IPS-15b (cell line): ENCODE results near the gene ASB16.
"Not testable (repeated sequence)": the region's sequence is repeated elsewhere in the genome, so short reads cannot be mapped to it uniquely, and the experiment has no call there.

Experiments
- H3K27me3 ChIP-seq: one replicate; pipeline ENCODE4 v1.6.1; 2013; ENCODE audit warnings: low read length; ENCODE audit not compliant: control insufficient read depth, insufficient read depth
- H3K36me3 ChIP-seq: one replicate; pipeline ENCODE4 v1.6.1; 2013; ENCODE audit warnings: low read length; ENCODE audit not compliant: control insufficient read depth, insufficient read depth
- H3K4me1 ChIP-seq: one replicate; pipeline ENCODE4 v1.6.1; 2013; ENCODE audit warnings: mild to moderate bottlenecking, low read length; ENCODE audit not compliant: control insufficient read depth, insufficient read depth
- H3K4me3 ChIP-seq: one replicate; pipeline ENCODE4 v1.5.1; 2013; ENCODE audit warnings: low read depth, low read length
- H3K9ac ChIP-seq: one replicate; pipeline ENCODE4 v1.6.1; 2013; ENCODE audit warnings: low read depth, mild to moderate bottlenecking, low read length
- H3K9me3 ChIP-seq: one replicate; pipeline ENCODE4 v1.6.1; 2013; ENCODE audit warnings: mild to moderate bottlenecking, low read length; ENCODE audit not compliant: control insufficient read depth, insufficient read depth

The ASB16 gene

GRCh38 chr17:44133918-44134476, 36.5 kb upstream of the ASB16 start:
- Histone ChIP-seq H3K4me1 (peaks cover 15% of the 10 kb centered on the region), H3K9me3 (no peaks in the 10 kb centered on the region), H3K36me3 (no peaks in the 10 kb centered on the region), H3K27me3 (no peaks in the 10 kb centered on the region), H3K4me3 (no peak overlapping the region), H3K9ac (no peak overlapping the region)

GRCh38 chr17:44134752-44135568, 35.5 kb upstream of the ASB16 start:
- H3K4me3 ChIP-seq, result no peak overlapping the region
- H3K9ac ChIP-seq, result no peak overlapping the region

GRCh38 chr17:44137891-44138709, 32.4 kb upstream of the ASB16 start:
- H3K27me3 ChIP-seq, result no peaks in the 10 kb centered on the region
- peak overlapping the region; percentile 20 for H3K9ac ChIP-seq
- no peaks in the 10 kb centered on the region for H3K36me3 ChIP-seq
- peak overlapping the region; percentile 2 for H3K4me3 ChIP-seq
- no peaks in the 10 kb centered on the region for H3K9me3 ChIP-seq
- H3K4me1 ChIP-seq, result peaks cover 15% of the 10 kb centered on the region

More at GRCh38 chr17:44134752-44135568, 35.5 kb upstream of the ASB16 start:
- no peaks in the 10 kb centered on the region for H3K36me3 ChIP-seq
- H3K27me3 ChIP-seq, result no peaks in the 10 kb centered on the region
- H3K9me3 ChIP-seq, result no peaks in the 10 kb centered on the region
- peaks cover 15% of the 10 kb centered on the region for H3K4me1 ChIP-seq

- not testable (repeated sequence) for H3K27me3 ChIP-seq, H3K9ac ChIP-seq, H3K9me3 ChIP-seq, H3K4me3 ChIP-seq, H3K4me1 ChIP-seq
- peaks cover 21% of the 10 kb centered on the region for H3K36me3 ChIP-seq
Measured at GRCh38 chr17:44143921-44144320, 26.6 kb upstream of the ASB16 start.

GRCh38 chr17:44144966-44145739, 25.4 kb upstream of the ASB16 start:
- Histone ChIP-seq H3K27me3 (no peaks in the 10 kb centered on the region), H3K36me3 (peaks cover 24% of the 10 kb centered on the region)

GRCh38 chr17:44146375-44147346, 23.8 kb upstream of the ASB16 start:
- Histone ChIP-seq H3K27me3 (no peaks in the 10 kb centered on the region), H3K4me3 (no peak overlapping the region), H3K9ac (no peak overlapping the region), H3K9me3 (no peaks in the 10 kb centered on the region), H3K36me3 (peaks cover 31% of the 10 kb centered on the region), H3K4me1 (no peaks in the 10 kb centered on the region)

More at GRCh38 chr17:44144966-44145739, 25.4 kb upstream of the ASB16 start:
- Histone ChIP-seq H3K4me3 (no peak overlapping the region), H3K9me3 (no peaks in the 10 kb centered on the region), H3K4me1 (no peaks in the 10 kb centered on the region), H3K9ac (no peak overlapping the region)

GRCh38 chr17:44147812-44148211, 22.7 kb upstream of the ASB16 start:
- peaks cover 36% of the 10 kb centered on the region for H3K36me3 ChIP-seq
- no peaks in the 10 kb centered on the region for H3K9me3 ChIP-seq
- H3K27me3 ChIP-seq, result no peaks in the 10 kb centered on the region
- H3K9ac ChIP-seq, result no peak overlapping the region
- H3K4me3 ChIP-seq, result no peak overlapping the region
- no peaks in the 10 kb centered on the region for H3K4me1 ChIP-seq

- not testable (repeated sequence) for H3K9ac ChIP-seq, H3K4me1 ChIP-seq, H3K9me3 ChIP-seq, H3K27me3 ChIP-seq, H3K4me3 ChIP-seq
- peaks cover 40% of the 10 kb centered on the region for H3K36me3 ChIP-seq
Measured at GRCh38 chr17:44149066-44149465, 21.4 kb upstream of the ASB16 start.

GRCh38 chr17:44149750-44150329, 20.7 kb upstream of the ASB16 start:
- Histone ChIP-seq H3K4me1 (no peaks in the 10 kb centered on the region), H3K27me3 (no peaks in the 10 kb centered on the region), H3K9ac (no peak overlapping the region), H3K4me3 (no peak overlapping the region), H3K9me3 (no peaks in the 10 kb centered on the region), H3K36me3 (peaks cover 46% of the 10 kb centered on the region)

- H3K4me1 ChIP-seq, result no peaks in the 10 kb centered on the region
- H3K9ac ChIP-seq, result no peak overlapping the region
- H3K9me3 ChIP-seq, result no peaks in the 10 kb centered on the region
- H3K4me3 ChIP-seq, result no peak overlapping the region
- no peaks in the 10 kb centered on the region for H3K27me3 ChIP-seq
- H3K36me3 ChIP-seq, result peaks cover 45% of the 10 kb centered on the region
Measured at GRCh38 chr17:44152875-44153274, 17.6 kb upstream of the ASB16 start.
